NCI-H1092 treated with DMSO at 0.1 percent for 48 hours (cell line): ENCODE results near the gene MORN1.

Source experiments
- DNase-seq: peaks from one replicate; lab custom pipeline; 2025; lab: John Stamatoyannopoulos, UW

Gene MORN1

GRCh38 chr1:2273401-2274090 lies 117.8 kb downstream of the MORN1 start:
- DNase-seq: no peak

- no peak for DNase-seq
These were observed 118.5 kb downstream of the MORN1 start for GRCh38 chr1:2272686-2273400.

- no peak for DNase-seq
These were observed 119.3 kb downstream of the MORN1 start for GRCh38 chr1:2271841-2272655.
